NB4 (cell line): ENCODE results near the gene PLA2G2A.

Source experiments
- CTCF ChIP-seq: IDR thresholded peaks from one replicate; pipeline ENCODE4 v1.5.1; 2012; ENCODE audit warnings: low read depth, low read length
- MAX ChIP-seq: IDR thresholded peaks from 2 replicates; pipeline ENCODE4 v1.6.1; 2011; ENCODE audit warnings: low read depth, low read length
- MYC ChIP-seq: IDR thresholded peaks from 2 replicates; pipeline ENCODE4 v1.6.1; 2011; ENCODE audit warnings: low read depth, low read length
- POLR2A ChIP-seq: IDR thresholded peaks from 2 replicates; pipeline ENCODE4 v1.6.1; 2011; ENCODE audit warnings: mild to moderate bottlenecking; ENCODE audit not compliant: insufficient read length; ENCODE audit errors: extremely low read depth

DNA sequence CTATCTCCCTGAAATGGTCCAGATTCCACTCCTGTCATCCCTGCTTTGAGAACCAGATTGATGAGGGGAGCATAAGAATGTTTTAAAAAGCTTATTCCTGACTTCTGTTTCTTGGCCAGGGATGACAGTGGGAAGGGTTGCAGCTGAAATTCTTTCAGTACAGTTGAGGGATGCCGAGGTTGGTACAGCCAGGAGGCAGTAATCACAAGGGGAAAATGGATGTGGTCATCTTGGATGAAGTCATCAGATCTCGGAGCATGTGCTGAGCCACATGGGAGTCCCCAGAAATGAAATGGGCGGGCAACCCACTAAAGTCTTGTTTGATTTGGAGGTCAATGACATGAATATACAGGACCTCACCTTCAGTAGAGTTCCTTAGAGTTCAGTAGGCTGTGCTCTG is 37.3 kb downstream of the PLA2G2A start:
- TF ChIP-seq CTCF (no peak), MAX (no peak), POLR2A (no peak), MYC (no peak)
